GM18505 (cell line): Measurements from ENCODE around the gene NDUFA6.
"Not testable (repeated sequence)": the region's sequence is repeated elsewhere in the genome, so short reads cannot be mapped to it uniquely, and the experiment has no call there.

Source experiments
- ATAC-seq: cut with Tn5 transposase; IDR thresholded peaks from one replicate; pipeline ENCODE4 v1.9.1; 2021; ENCODE audit not compliant: unreplicated experiment
- POLR2A ChIP-seq: IDR thresholded peaks from 4 replicates; pipeline ENCODE4 v1.6.1; 2011; ENCODE audit warnings: borderline replicate concordance; ENCODE audit not compliant: insufficient read depth, insufficient read length; ENCODE audit errors: extremely low read depth

The NDUFA6 gene

GRCh38 chr22:42127606-42128005 lies 37.0 kb upstream of the NDUFA6 start:
- ATAC-seq: no peak
- TF ChIP-seq POLR2A: no peak

- not testable (repeated sequence) for ATAC-seq
These were observed 33.0 kb upstream of the NDUFA6 start for GRCh38 chr22:42123529-42123928.

- ATAC-seq: not testable (repeated sequence)
These were observed 29.9 kb upstream of the NDUFA6 start for GRCh38 chr22:42120231-42121021.

- no peak for TF ChIP-seq POLR2A
- ATAC-seq: no peak
These were observed 26.4 kb upstream of the NDUFA6 start for GRCh38 chr22:42116848-42117424.

- not testable (repeated sequence) for ATAC-seq
These were observed 24.9 kb upstream of the NDUFA6 start for GRCh38 chr22:42115420-42115830.

GRCh38 chr22:42114721-42115120 lies 24.1 kb upstream of the NDUFA6 start:
- no peak for TF ChIP-seq POLR2A
- ATAC-seq: no peak

- not testable (repeated sequence) for ATAC-seq
These were observed 22.2 kb upstream of the NDUFA6 start for GRCh38 chr22:42112793-42113192.

GRCh38 chr22:42111798-42112197 lies 21.2 kb upstream of the NDUFA6 start:
- TF ChIP-seq POLR2A: no peak
- ATAC-seq: no peak

GRCh38 chr22:42108848-42109247 lies 18.3 kb upstream of the NDUFA6 start:
- no peak for TF ChIP-seq POLR2A
- no peak for ATAC-seq

- not testable (repeated sequence) for ATAC-seq
These were observed 13.8 kb upstream of the NDUFA6 start for GRCh38 chr22:42104332-42104860.

- ATAC-seq: no peak
- TF ChIP-seq POLR2A: no peak
These were observed 10.6 kb upstream of the NDUFA6 start for GRCh38 chr22:42101199-42101598.

GRCh38 chr22:42091455-42091782 lies 847 bp upstream of the NDUFA6 start:
- TF ChIP-seq POLR2A: no peak
- no peak for ATAC-seq

- TF ChIP-seq POLR2A: no peak
- ATAC-seq: no peak
These were observed 4.5 kb downstream of the NDUFA6 start for GRCh38 chr22:42086051-42086450.

GRCh38 chr22:42084874-42085273 lies 5.7 kb downstream of the NDUFA6 start:
- TF ChIP-seq POLR2A: no peak
- ATAC-seq: no peak

GRCh38 chr22:42083119-42083518 lies 7.5 kb downstream of the NDUFA6 start:
- no peak for TF ChIP-seq POLR2A
- no peak for ATAC-seq
